Heart left ventricle (tissue), 13 donors: ENCODE results near the gene SEMA3E.

Source experiments
- POLR2A ChIP-seq, 2 donors: fragments of 450-650 bp; IDR thresholded peaks; one replicate each; pipeline ENCODE4 v1.6.1; 2017; ENCODE audit warnings: antibody characterized with exemption in 2 of 2, mild to moderate bottlenecking in 2 of 2, moderate library complexity in 2 of 2
- TF ChIP-seq, protein P1 (sequence below), 12 donors: fragments of 200-600 bp; sonication (generic) in 4 of 12; IDR thresholded peaks; one replicate each; pipeline versions ENCODE4 v1.5.0 to v1.8.0; 2018 to 2022; ENCODE audit warnings: antibody characterized with exemption in 12 of 12, mild to moderate bottlenecking in 5 of 12
- donor health status: ischemic (EF 13 %, LVEDD 7.1; RV severe dilation, severe dysfunction).
- donor health status: DM: no; HTN: yes; CAD: no.
- donor health status: DM: no; HTN: no; CAD: no.
- donor health status: ischemic (EF 25% LVEDD 6.9; RV normal size, moderate dysfunction).
- donor health status: ischemic (EF 25% LVEDD 5.7; RV mildly dilated, moderate dysfunction).
- donor health status: ischemic (EF 35%, LVEDD 5.7; RV mildly dilated, moderate dysfunction).
- donor health status: nonischemic (EF 11% LVEDD 7.7; RV severe dilation, severe dysfunction).
- donor health status: DM: yes; HTN: yes; CAD: no.
- donor health status: PGD.
- donor health status: ischemic (EF 29% LVEDD 5.4; RV normal size, mild dysfunction).
- donor health status: nonischemic (EF 23%, LVEDD 6.1; RV moderate dilation, normal function).

DNA sequence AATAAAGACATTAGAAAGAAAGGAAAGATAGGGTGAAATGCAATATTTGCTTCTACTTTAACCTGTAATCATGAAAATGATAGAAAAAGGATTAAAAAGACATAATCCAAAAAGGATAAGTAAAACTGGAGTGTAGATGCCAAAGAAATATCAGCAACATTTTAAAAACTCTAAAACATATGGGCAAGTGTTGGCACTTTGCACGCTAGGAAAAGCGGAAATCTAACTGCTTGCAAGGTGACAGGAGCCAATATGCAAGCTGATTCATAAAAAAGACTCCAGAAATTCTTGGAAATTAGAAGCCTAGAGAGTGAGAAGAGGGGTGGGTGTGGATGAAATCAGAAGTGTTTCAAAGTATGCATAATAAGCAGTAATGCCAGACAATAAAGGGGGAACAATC lies 161.1 kb downstream of the SEMA3E start:
- TF ChIP-seq, protein P1, sequence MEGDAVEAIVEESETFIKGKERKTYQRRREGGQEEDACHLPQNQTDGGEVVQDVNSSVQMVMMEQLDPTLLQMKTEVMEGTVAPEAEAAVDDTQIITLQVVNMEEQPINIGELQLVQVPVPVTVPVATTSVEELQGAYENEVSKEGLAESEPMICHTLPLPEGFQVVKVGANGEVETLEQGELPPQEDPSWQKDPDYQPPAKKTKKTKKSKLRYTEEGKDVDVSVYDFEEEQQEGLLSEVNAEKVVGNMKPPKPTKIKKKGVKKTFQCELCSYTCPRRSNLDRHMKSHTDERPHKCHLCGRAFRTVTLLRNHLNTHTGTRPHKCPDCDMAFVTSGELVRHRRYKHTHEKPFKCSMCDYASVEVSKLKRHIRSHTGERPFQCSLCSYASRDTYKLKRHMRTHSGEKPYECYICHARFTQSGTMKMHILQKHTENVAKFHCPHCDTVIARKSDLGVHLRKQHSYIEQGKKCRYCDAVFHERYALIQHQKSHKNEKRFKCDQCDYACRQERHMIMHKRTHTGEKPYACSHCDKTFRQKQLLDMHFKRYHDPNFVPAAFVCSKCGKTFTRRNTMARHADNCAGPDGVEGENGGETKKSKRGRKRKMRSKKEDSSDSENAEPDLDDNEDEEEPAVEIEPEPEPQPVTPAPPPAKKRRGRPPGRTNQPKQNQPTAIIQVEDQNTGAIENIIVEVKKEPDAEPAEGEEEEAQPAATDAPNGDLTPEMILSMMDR (IDR thresholded peaks at IDR 0.05) = no peak
- TF ChIP-seq POLR2A (IDR thresholded peaks at IDR 0.05) = no peak
